ENCODE measurements around the gene SIT1.

DNA sequence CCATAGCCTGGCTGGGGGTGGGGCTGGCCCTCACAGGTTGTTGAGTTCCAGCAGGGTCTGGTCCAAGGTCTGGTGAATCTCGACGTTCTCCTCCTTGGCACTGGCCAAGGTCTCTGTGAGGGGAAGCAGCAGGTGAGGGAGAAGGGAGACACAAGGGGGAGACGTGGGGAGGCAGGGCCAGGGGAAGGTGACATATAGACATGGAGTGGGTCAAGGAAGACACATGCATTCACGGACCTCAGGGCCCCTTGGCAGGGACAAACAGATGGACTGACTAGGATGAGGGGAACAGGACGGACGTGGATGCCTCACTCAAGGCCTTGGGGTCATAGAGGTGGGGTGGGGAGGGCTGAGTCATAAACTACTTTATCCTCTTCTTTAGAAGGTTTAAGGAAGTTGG lies 31.3 kb upstream of the SIT1 start:
- TF ChIP-seq EZH2 (IDR thresholded peaks at IDR 0.05; ENCODE audit: borderline replicate concordance, low read length): no peak
- TF ChIP-seq, protein P1, sequence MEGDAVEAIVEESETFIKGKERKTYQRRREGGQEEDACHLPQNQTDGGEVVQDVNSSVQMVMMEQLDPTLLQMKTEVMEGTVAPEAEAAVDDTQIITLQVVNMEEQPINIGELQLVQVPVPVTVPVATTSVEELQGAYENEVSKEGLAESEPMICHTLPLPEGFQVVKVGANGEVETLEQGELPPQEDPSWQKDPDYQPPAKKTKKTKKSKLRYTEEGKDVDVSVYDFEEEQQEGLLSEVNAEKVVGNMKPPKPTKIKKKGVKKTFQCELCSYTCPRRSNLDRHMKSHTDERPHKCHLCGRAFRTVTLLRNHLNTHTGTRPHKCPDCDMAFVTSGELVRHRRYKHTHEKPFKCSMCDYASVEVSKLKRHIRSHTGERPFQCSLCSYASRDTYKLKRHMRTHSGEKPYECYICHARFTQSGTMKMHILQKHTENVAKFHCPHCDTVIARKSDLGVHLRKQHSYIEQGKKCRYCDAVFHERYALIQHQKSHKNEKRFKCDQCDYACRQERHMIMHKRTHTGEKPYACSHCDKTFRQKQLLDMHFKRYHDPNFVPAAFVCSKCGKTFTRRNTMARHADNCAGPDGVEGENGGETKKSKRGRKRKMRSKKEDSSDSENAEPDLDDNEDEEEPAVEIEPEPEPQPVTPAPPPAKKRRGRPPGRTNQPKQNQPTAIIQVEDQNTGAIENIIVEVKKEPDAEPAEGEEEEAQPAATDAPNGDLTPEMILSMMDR (IDR thresholded peaks at IDR 0.05; ENCODE audit: low read length): no peak
